ENCODE data around the gene GAREM1. TPM values are rescaled to one million over a fixed set of nuclear protein-coding genes. Genes with fewer than 3 reads are reported as not detected.

Gene GAREM1
- total and polyA plus RNA-seq, 2 donors from 2014 or later, result 7.0 to 47.0 TPM

DNA sequence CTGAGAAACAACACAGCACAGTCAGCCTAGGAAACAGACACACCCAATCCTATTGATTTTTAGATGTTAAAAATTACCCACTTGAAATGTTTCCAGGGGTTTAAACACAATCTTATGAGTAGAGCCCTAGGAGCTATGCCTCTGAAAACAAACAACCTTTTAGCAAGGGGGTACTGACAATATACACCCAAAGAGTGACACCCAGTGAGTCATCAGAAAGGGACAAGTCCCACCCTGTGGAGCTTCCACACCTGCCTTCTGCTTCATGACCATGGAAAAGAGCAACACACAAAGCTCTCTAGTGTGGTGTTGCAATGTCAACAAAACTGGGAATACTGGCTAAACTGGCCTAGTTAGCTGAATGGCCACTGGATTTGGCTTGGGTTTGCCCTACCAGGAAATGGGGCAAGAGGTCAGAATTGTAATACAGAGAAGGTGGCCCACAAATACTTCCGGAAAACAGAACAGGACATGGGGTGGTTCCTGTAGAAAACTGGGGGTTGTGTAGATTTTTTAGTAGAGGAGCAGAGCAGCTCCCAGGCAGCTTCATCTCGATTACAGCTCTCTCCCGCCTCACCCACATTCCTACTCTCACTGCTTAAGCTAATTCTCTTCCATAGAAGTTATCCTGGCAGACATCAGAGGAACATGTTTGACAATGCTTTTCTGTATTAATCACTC lies 98.2 kb downstream of the GAREM1 start:
- FAIRE-seq, result no peak
- peaks cover 0 to 14% (median 5%) of the 10 kb centered on the region in 3 donors for H3K4me1 ChIP-seq (ENCODE audit: control insufficient read depth in 2 of 3, insufficient read depth in 2 of 3, low read depth in 1 of 3, low read length in 3 of 3)
- no peak for DNase-seq
- peak overlapping the region in 1 of 2 donors; percentile 19 for H3K27ac ChIP-seq (ENCODE audit: low read depth in 2 of 2, low read length in 2 of 2)
- no peak overlapping the region for H3K9ac ChIP-seq (ENCODE audit: low read length in 3 of 3)
- TF ChIP-seq, protein P1, sequence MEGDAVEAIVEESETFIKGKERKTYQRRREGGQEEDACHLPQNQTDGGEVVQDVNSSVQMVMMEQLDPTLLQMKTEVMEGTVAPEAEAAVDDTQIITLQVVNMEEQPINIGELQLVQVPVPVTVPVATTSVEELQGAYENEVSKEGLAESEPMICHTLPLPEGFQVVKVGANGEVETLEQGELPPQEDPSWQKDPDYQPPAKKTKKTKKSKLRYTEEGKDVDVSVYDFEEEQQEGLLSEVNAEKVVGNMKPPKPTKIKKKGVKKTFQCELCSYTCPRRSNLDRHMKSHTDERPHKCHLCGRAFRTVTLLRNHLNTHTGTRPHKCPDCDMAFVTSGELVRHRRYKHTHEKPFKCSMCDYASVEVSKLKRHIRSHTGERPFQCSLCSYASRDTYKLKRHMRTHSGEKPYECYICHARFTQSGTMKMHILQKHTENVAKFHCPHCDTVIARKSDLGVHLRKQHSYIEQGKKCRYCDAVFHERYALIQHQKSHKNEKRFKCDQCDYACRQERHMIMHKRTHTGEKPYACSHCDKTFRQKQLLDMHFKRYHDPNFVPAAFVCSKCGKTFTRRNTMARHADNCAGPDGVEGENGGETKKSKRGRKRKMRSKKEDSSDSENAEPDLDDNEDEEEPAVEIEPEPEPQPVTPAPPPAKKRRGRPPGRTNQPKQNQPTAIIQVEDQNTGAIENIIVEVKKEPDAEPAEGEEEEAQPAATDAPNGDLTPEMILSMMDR (IDR thresholded peaks at IDR 0.05; ENCODE audit: borderline replicate concordance, extremely low read depth, insufficient read depth), result no peak
- H3K9me3 ChIP-seq (ENCODE audit: control insufficient read depth in 2 of 3, insufficient read depth in 1 of 3, low read length in 3 of 3), result no peaks in the 10 kb centered on the region
- no peaks in the 10 kb centered on the region for H3K36me3 ChIP-seq (ENCODE audit: control insufficient read depth in 2 of 3, insufficient read depth in 3 of 3, low read length in 3 of 3)
- no peaks in the 10 kb centered on the region for H3K27me3 ChIP-seq (ENCODE audit: control insufficient read depth, insufficient read depth, low read length)
- H3K4me3 ChIP-seq (ENCODE audit: low read length in 3 of 3), result no peak overlapping the region
- intact Hi-C loops (cut with DNase I), result no loop called here

DNA sequence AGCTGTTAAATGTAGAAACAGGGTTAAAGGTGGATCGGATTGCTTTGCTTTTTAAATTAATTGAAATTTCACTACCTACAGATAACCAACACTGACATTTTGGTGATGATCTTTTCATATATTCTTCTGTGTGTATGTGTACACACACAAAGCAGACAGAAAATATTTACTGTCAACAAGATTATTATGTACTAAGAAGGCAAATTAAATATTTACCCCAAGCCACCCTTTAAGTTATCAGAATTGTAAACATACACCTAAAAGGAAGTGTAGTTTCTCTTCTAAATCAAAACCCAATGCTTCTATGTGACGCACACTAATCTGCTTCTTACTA lies 98.7 kb downstream of the GAREM1 start:
- H3K36me3 ChIP-seq (ENCODE audit: control insufficient read depth in 2 of 3, insufficient read depth in 3 of 3, low read length in 3 of 3), result no peaks in the 10 kb centered on the region
- no peaks in the 10 kb centered on the region for H3K9me3 ChIP-seq (ENCODE audit: control insufficient read depth in 2 of 3, insufficient read depth in 1 of 3, low read length in 3 of 3)
- FAIRE-seq (no peak), DNase-seq (no peak)
- H3K4me1 ChIP-seq (ENCODE audit: control insufficient read depth in 2 of 3, insufficient read depth in 2 of 3, low read depth in 1 of 3, low read length in 3 of 3), result peaks cover 0 to 15% (median 5%) of the 10 kb centered on the region in 3 donors
- no peak overlapping the region for H3K4me3 ChIP-seq (ENCODE audit: low read length in 3 of 3)
- H3K9ac ChIP-seq (ENCODE audit: low read length in 3 of 3), result no peak overlapping the region
- H3K27ac ChIP-seq (ENCODE audit: low read depth in 2 of 2, low read length in 2 of 2), result no peak overlapping the region
- intact Hi-C loops (cut with DNase I), result no loop called here
- TF ChIP-seq, protein P1 (IDR thresholded peaks at IDR 0.05; ENCODE audit: borderline replicate concordance, extremely low read depth, insufficient read depth), result no peak
- no peaks in the 10 kb centered on the region for H3K27me3 ChIP-seq (ENCODE audit: control insufficient read depth, insufficient read depth, low read length)

DNA sequence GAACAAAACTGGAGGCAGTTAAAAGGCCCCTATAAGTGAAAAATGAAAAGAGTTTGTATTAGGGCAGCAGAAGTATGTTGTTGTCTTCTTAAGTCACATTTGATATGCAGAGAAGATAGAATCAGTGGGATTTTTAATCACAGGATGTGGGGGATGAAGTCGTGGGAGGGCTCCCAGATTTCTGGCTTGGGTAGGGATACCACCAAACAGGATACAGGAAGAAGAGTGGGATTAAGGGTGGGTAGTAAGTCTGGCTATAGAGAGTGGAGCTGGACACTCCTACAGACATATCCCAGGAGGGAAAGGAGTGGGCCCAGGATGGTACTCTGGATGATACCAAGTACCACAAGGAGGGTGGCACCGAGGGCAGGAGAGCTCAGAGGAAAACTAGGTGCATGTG lies 99.3 kb downstream of the GAREM1 start:
- intact Hi-C loops (cut with DNase I), result no loop called here
- H3K9me3 ChIP-seq (ENCODE audit: control insufficient read depth in 2 of 3, insufficient read depth in 1 of 3, low read length in 3 of 3), result no peaks in the 10 kb centered on the region
- TF ChIP-seq, protein P1 (IDR thresholded peaks at IDR 0.05; ENCODE audit: borderline replicate concordance, extremely low read depth, insufficient read depth), result no peak

DNA sequence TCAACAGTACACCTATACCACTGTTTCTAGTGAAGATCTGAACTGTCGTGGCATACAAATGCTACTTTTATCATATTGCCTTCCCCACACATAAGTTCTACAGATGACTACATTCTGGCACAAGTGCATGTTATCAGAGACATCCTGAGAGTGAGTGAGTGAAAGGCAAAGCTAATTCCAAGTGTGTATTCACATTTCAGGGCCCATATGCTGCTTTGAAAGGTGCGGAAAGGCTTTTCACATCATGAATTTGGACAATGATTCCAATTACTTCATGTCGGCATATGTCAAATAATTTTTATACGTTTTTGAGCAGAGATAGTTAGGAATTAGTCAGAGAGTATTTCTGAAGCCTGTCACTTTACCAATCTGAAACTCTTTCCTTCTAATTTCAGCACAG lies 101.7 kb downstream of the GAREM1 start:
- DNase-seq (no peak), FAIRE-seq (no peak)
- intact Hi-C loops (cut with DNase I), result no loop called here
- no peak overlapping the region for H3K27ac ChIP-seq (ENCODE audit: low read depth in 2 of 2, low read length in 2 of 2)
- no peaks in the 10 kb centered on the region for H3K36me3 ChIP-seq (ENCODE audit: control insufficient read depth in 2 of 3, insufficient read depth in 3 of 3, low read length in 3 of 3)
- no peaks in the 10 kb centered on the region for H3K27me3 ChIP-seq (ENCODE audit: control insufficient read depth, insufficient read depth, low read length)
- no peak overlapping the region for H3K4me3 ChIP-seq (ENCODE audit: low read length in 3 of 3)
- H3K9ac ChIP-seq (ENCODE audit: low read length in 3 of 3), result no peak overlapping the region
- peaks cover 0 to 27% (median 5%) of the 10 kb centered on the region in 3 donors for H3K4me1 ChIP-seq (ENCODE audit: control insufficient read depth in 2 of 3, insufficient read depth in 2 of 3, low read depth in 1 of 3, low read length in 3 of 3)
- TF ChIP-seq, protein P1 (IDR thresholded peaks at IDR 0.05; ENCODE audit: borderline replicate concordance, extremely low read depth, insufficient read depth), result no peak
- H3K9me3 ChIP-seq (ENCODE audit: control insufficient read depth in 2 of 3, insufficient read depth in 1 of 3, low read length in 3 of 3), result no peaks in the 10 kb centered on the region

More for the DNA sequence above, 99.3 kb downstream of the GAREM1 start:
- no peak overlapping the region for H3K4me3 ChIP-seq (ENCODE audit: low read length in 3 of 3)
- H3K4me1 ChIP-seq (ENCODE audit: control insufficient read depth in 2 of 3, insufficient read depth in 2 of 3, low read depth in 1 of 3, low read length in 3 of 3), result peaks cover 0 to 18% (median 5%) of the 10 kb centered on the region in 3 donors
- H3K9ac ChIP-seq (ENCODE audit: low read length in 3 of 3), result no peak overlapping the region
- no peaks in the 10 kb centered on the region for H3K36me3 ChIP-seq (ENCODE audit: control insufficient read depth in 2 of 3, insufficient read depth in 3 of 3, low read length in 3 of 3)
- H3K27ac ChIP-seq (ENCODE audit: low read depth in 2 of 2, low read length in 2 of 2), result peak overlapping the region in 1 of 2 donors; percentile 29
- no peaks in the 10 kb centered on the region for H3K27me3 ChIP-seq (ENCODE audit: control insufficient read depth, insufficient read depth, low read length)
- FAIRE-seq, result no peak
- no peak for DNase-seq

Data from kidney (tissue), 14 donors.